Liver (tissue), 9 donors: ENCODE measurements around the gene CCDC200. TPM values are rescaled to one million over a fixed set of nuclear protein-coding genes. Genes with fewer than 3 reads are reported as not detected.

ENCODE experiments used
- DNase-seq: peaks from one replicate; pipeline ENCODE4 v3.0.0-alpha.2; 2017; ENCODE audit warnings: low spot score
- H3K27ac ChIP-seq, 2 donors: one replicate each; pipeline ENCODE4 v1.7.0; 2013; ENCODE audit warnings: inconsistent platforms in 2 of 2, low read length in 2 of 2, control low read depth in 1 of 2, low read depth in 1 of 2, mild to moderate bottlenecking in 1 of 2
- H3K27me3 ChIP-seq, 4 donors: one replicate each; pipeline versions ENCODE4 v1.6.1 to v1.7.0; 2013; ENCODE audit warnings: low read length in 3 of 4, inconsistent platforms in 1 of 4, mild to moderate bottlenecking in 1 of 4, moderate library complexity in 1 of 4; ENCODE audit not compliant: control insufficient read depth in 4 of 4, insufficient read depth in 4 of 4
- H3K36me3 ChIP-seq, 4 donors: one replicate each; pipeline versions ENCODE4 v1.6.1 to v1.7.0; 2013; ENCODE audit warnings: low read length in 3 of 4, mild to moderate bottlenecking in 3 of 4, low read depth in 1 of 4, moderate library complexity in 1 of 4; ENCODE audit not compliant: control insufficient read depth in 4 of 4, insufficient read depth in 3 of 4
- H3K4me1 ChIP-seq, 4 donors: one replicate each; pipeline versions ENCODE4 v1.6.1 to v1.7.0; 2013; ENCODE audit warnings: low read length in 3 of 4, mild to moderate bottlenecking in 3 of 4, moderate library complexity in 1 of 4; ENCODE audit not compliant: control insufficient read depth in 4 of 4, insufficient read depth in 4 of 4
- H3K4me3 ChIP-seq, 3 donors: one replicate each; pipeline versions ENCODE4 v1.6.1 to v1.7.0; 2013; ENCODE audit warnings: low read length in 3 of 3, control low read depth in 1 of 3, low read depth in 1 of 3, mild to moderate bottlenecking in 1 of 3
- H3K9ac ChIP-seq, 2 donors: one replicate each; pipeline ENCODE4 v1.7.0; 2013; ENCODE audit warnings: low read length in 2 of 2, mild to moderate bottlenecking in 2 of 2, moderate library complexity in 2 of 2, control low read depth in 1 of 2, low read depth in 1 of 2
- H3K9me3 ChIP-seq, 4 donors: one replicate each; pipeline versions ENCODE4 v1.6.1 to v1.7.0; 2013; ENCODE audit warnings: low read length in 3 of 4; ENCODE audit not compliant: control insufficient read depth in 4 of 4
- EGR1 ChIP-seq, 2 donors: IDR thresholded peaks; 2 replicates each; pipeline ENCODE4 v1.6.1; 2016 to 2018; ENCODE audit warnings: antibody characterized with exemption in 2 of 2, low read depth in 2 of 2
- FOXA1 ChIP-seq: IDR thresholded peaks from 2 replicates; pipeline ENCODE4 v1.6.1; 2016; ENCODE audit warnings: antibody characterized with exemption
- FOXA2 ChIP-seq: IDR thresholded peaks from 2 replicates; pipeline ENCODE4 v1.6.1; 2016; ENCODE audit warnings: antibody characterized with exemption
- GABPA ChIP-seq, 2 donors: IDR thresholded peaks in 1 of 2; conservative IDR thresholded peaks in 1 of 2; 2 replicates each; pipeline ENCODE4 v1.6.1; 2016; ENCODE audit warnings: antibody characterized with exemption in 2 of 2, mild to moderate bottlenecking in 1 of 2, moderate library complexity in 1 of 2
- HNF4A ChIP-seq, 2 donors: conservative IDR thresholded peaks; 2 replicates each; pipeline ENCODE4 v1.6.1; 2016; ENCODE audit warnings: antibody characterized with exemption in 2 of 2, mild to moderate bottlenecking in 2 of 2
- HNF4G ChIP-seq: IDR thresholded peaks from 2 replicates; pipeline ENCODE4 v1.6.1; 2016; ENCODE audit warnings: antibody characterized with exemption
- JUND ChIP-seq, 2 donors: IDR thresholded peaks; 2 replicates each; pipeline ENCODE4 v1.6.1; 2016; ENCODE audit warnings: antibody characterized with exemption in 2 of 2
- NR2F2 ChIP-seq: IDR thresholded peaks from 2 replicates; pipeline ENCODE4 v1.6.1; 2016; ENCODE audit warnings: antibody characterized with exemption
- RAD21 ChIP-seq, 2 donors: IDR thresholded peaks; 2 replicates each; pipeline ENCODE4 v1.6.1; 2016; ENCODE audit warnings: antibody characterized with exemption in 2 of 2, mild to moderate bottlenecking in 2 of 2
- RXRA ChIP-seq, 2 donors: IDR thresholded peaks; 2 replicates each; pipeline ENCODE4 v1.6.1; 2017 to 2018; ENCODE audit warnings: antibody characterized with exemption in 2 of 2, mild to moderate bottlenecking in 1 of 2
- SP1 ChIP-seq: IDR thresholded peaks from 2 replicates; pipeline ENCODE4 v1.6.1; 2018; ENCODE audit warnings: antibody characterized with exemption, mild to moderate bottlenecking
- TAF1 ChIP-seq: conservative IDR thresholded peaks from 2 replicates; pipeline ENCODE4 v1.6.1; 2016; ENCODE audit warnings: antibody characterized with exemption, mild to moderate bottlenecking
- YY1 ChIP-seq: IDR thresholded peaks from 2 replicates; pipeline ENCODE4 v1.6.1; 2016; ENCODE audit warnings: antibody characterized with exemption, mild to moderate bottlenecking
- WGBS: extraction: QIAGEN DNeasy Blood & Tissue Kit; methylation state at CpG from one replicate; pipeline ENCODE4 v1.1.7; 2013; 5-methylcytosine and 5-hydroxymethylcytosine counted together
- polyA plus RNA-seq, 2 donors: library from polyadenylated mRNA; stranded (reverse) in 1 of 2; unstranded in 1 of 2; fragments of 200-250 nt in 1 of 2; fragments of >200 nt in 1 of 2; fragmentation: Nextera tagmentation in 1 of 2; extraction: Ambion mirVana in 1 of 2; gene quantifications; one replicate each; pipeline versions ENCODE4 v1.2.1 to v1.2.3, GENCODE V29; 2013 to 2015
- total RNA-seq, 2 donors: library from RNA; depleted of rRNA; stranded (reverse); fragments of >200 nt; gene quantifications; one replicate each; pipeline ENCODE4 v1.2.3, GENCODE V29; 2014
- TF ChIP-seq, protein P1 (sequence below): fragments of 150-350 bp; IDR thresholded peaks from 2 replicates; pipeline ENCODE4 v1.5.1; 2017; ENCODE audit warnings: improper control_type of control experiment, low read depth, low read length; ENCODE audit not compliant: missing input control
- TF ChIP-seq, protein P2 (sequence below): IDR thresholded peaks from 2 replicates; pipeline ENCODE4 v1.6.1; 2016; ENCODE audit warnings: antibody characterized with exemption
- TF ChIP-seq, protein P3 (sequence below): IDR thresholded peaks from 2 replicates; pipeline ENCODE4 v1.6.1; 2016; ENCODE audit warnings: antibody characterized with exemption
- TF ChIP-seq, protein P4 (sequence below): IDR thresholded peaks from 2 replicates; pipeline ENCODE4 v1.6.1; 2016; ENCODE audit warnings: antibody characterized with exemption
- TF ChIP-seq, protein P5 (sequence below): IDR thresholded peaks from 2 replicates; pipeline ENCODE4 v1.6.1; 2016; ENCODE audit warnings: antibody characterized with exemption, mild to moderate bottlenecking
- donor health status: healthy.
- donor health status: healthy.
- donor health status: healthy.
- donor health status: healthy.
- donor health status: healthy.

The CCDC200 gene
- total and polyA plus RNA-seq, 4 donors = 1.3 TPM; not detected in 3

DNA sequence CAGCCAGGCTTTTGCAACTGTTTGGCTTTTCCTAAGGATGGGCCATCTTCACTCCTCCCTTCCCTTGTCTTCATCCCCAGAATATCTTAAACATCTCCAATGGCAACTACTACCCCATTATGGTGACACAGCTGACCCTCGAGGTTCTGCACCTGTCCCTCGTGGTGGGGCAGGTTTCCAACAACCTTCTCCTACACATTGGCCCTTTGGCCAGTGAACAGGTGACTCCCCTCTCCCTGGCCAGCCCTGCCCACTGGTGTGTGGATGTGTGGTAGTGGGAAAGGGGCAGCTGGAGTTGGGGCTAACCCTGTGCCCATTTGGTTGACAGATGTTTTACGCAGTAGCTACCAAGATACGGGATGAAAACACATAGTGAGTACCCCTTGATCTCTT lies 12.1 kb downstream of the CCDC200 start (continued):
- TF ChIP-seq, protein P1, sequence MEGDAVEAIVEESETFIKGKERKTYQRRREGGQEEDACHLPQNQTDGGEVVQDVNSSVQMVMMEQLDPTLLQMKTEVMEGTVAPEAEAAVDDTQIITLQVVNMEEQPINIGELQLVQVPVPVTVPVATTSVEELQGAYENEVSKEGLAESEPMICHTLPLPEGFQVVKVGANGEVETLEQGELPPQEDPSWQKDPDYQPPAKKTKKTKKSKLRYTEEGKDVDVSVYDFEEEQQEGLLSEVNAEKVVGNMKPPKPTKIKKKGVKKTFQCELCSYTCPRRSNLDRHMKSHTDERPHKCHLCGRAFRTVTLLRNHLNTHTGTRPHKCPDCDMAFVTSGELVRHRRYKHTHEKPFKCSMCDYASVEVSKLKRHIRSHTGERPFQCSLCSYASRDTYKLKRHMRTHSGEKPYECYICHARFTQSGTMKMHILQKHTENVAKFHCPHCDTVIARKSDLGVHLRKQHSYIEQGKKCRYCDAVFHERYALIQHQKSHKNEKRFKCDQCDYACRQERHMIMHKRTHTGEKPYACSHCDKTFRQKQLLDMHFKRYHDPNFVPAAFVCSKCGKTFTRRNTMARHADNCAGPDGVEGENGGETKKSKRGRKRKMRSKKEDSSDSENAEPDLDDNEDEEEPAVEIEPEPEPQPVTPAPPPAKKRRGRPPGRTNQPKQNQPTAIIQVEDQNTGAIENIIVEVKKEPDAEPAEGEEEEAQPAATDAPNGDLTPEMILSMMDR = no peak
- TF ChIP-seq GABPA (IDR thresholded peaks at IDR 0.05 in 1 of 2, conservative IDR thresholded peaks at IDR 0.05 in 1 of 2) (no peak), RAD21 (IDR thresholded peaks at IDR 0.05) (no peak), YY1 (no peak)

DNA sequence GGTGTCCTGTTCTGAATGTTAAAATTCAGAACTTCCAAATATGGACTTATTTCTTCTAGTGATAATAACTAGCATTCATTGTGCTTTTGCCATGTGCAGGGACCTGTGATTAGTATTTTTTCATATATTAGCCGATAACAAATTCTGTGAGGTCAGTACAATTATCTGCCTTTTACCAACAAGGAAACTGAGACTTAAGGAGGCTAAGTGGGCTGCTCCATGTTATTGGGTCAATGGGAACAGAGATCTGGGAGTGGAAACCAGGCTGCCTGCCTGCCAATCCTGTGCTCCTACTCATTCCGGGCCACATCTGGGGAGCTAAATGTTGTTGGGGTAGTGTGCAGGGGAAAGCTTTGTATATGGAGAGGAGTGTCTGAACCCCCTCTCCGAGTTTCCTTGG lies 13.1 kb downstream of the CCDC200 start:
- Histone ChIP-seq H3K27me3 (no peaks in the 10 kb centered on the region), H3K9ac (no peak overlapping the region), H3K4me3 (no peak overlapping the region), H3K27ac (no peak overlapping the region), H3K36me3 (peaks cover 0 to 16% (median 6%) of the 10 kb centered on the region in 4 donors), H3K9me3 (no peaks in the 10 kb centered on the region), H3K4me1 (peaks cover 17 to 44% (median 35%) of the 10 kb centered on the region in 4 donors)
- no peak for DNase-seq
- 97% methylated on average over 3 of the region's 3 CpGs for whole genome bisulfite sequencing
- TF ChIP-seq, protein P2, sequence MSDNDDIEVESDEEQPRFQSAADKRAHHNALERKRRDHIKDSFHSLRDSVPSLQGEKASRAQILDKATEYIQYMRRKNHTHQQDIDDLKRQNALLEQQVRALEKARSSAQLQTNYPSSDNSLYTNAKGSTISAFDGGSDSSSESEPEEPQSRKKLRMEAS = no peak
- TF ChIP-seq FOXA2 (no peak), FOXA1 (no peak), HNF4A (conservative IDR thresholded peaks at IDR 0.05) (no peak), GABPA (IDR thresholded peaks at IDR 0.05 in 1 of 2, conservative IDR thresholded peaks at IDR 0.05 in 1 of 2) (no peak), EGR1 (IDR thresholded peaks at IDR 0.05; ENCODE audit: low read depth in 2 of 2) (no peak), JUND (IDR thresholded peaks at IDR 0.05) (no peak), TAF1 (no peak), SP1 (no peak), RXRA (IDR thresholded peaks at IDR 0.05) (no peak), RAD21 (IDR thresholded peaks at IDR 0.05) (no peak), YY1 (no peak), HNF4G (no peak), NR2F2 (no peak)
- TF ChIP-seq, protein P3, sequence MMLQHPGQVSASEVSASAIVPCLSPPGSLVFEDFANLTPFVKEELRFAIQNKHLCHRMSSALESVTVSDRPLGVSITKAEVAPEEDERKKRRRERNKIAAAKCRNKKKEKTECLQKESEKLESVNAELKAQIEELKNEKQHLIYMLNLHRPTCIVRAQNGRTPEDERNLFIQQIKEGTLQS = no peak
- TF ChIP-seq, protein P1 = no peak
- TF ChIP-seq, protein P4, sequence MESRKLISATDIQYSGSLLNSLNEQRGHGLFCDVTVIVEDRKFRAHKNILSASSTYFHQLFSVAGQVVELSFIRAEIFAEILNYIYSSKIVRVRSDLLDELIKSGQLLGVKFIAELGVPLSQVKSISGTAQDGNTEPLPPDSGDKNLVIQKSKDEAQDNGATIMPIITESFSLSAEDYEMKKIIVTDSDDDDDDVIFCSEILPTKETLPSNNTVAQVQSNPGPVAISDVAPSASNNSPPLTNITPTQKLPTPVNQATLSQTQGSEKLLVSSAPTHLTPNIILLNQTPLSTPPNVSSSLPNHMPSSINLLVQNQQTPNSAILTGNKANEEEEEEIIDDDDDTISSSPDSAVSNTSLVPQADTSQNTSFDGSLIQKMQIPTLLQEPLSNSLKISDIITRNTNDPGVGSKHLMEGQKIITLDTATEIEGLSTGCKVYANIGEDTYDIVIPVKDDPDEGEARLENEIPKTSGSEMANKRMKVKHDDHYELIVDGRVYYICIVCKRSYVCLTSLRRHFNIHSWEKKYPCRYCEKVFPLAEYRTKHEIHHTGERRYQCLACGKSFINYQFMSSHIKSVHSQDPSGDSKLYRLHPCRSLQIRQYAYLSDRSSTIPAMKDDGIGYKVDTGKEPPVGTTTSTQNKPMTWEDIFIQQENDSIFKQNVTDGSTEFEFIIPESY = no peak
- TF ChIP-seq, protein P5, sequence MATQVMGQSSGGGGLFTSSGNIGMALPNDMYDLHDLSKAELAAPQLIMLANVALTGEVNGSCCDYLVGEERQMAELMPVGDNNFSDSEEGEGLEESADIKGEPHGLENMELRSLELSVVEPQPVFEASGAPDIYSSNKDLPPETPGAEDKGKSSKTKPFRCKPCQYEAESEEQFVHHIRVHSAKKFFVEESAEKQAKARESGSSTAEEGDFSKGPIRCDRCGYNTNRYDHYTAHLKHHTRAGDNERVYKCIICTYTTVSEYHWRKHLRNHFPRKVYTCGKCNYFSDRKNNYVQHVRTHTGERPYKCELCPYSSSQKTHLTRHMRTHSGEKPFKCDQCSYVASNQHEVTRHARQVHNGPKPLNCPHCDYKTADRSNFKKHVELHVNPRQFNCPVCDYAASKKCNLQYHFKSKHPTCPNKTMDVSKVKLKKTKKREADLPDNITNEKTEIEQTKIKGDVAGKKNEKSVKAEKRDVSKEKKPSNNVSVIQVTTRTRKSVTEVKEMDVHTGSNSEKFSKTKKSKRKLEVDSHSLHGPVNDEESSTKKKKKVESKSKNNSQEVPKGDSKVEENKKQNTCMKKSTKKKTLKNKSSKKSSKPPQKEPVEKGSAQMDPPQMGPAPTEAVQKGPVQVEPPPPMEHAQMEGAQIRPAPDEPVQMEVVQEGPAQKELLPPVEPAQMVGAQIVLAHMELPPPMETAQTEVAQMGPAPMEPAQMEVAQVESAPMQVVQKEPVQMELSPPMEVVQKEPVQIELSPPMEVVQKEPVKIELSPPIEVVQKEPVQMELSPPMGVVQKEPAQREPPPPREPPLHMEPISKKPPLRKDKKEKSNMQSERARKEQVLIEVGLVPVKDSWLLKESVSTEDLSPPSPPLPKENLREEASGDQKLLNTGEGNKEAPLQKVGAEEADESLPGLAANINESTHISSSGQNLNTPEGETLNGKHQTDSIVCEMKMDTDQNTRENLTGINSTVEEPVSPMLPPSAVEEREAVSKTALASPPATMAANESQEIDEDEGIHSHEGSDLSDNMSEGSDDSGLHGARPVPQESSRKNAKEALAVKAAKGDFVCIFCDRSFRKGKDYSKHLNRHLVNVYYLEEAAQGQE = no peak
